ENCODE results near the gene APOL1.

The APOL1 gene

GRCh38 chr22:36295247-36295646, 42.3 kb downstream of the APOL1 start:
- H3K4me3 ChIP-seq (ENCODE audit: control insufficient read depth, low read depth, low read length) = no peak overlapping the region
- TF ChIP-seq, protein P1, sequence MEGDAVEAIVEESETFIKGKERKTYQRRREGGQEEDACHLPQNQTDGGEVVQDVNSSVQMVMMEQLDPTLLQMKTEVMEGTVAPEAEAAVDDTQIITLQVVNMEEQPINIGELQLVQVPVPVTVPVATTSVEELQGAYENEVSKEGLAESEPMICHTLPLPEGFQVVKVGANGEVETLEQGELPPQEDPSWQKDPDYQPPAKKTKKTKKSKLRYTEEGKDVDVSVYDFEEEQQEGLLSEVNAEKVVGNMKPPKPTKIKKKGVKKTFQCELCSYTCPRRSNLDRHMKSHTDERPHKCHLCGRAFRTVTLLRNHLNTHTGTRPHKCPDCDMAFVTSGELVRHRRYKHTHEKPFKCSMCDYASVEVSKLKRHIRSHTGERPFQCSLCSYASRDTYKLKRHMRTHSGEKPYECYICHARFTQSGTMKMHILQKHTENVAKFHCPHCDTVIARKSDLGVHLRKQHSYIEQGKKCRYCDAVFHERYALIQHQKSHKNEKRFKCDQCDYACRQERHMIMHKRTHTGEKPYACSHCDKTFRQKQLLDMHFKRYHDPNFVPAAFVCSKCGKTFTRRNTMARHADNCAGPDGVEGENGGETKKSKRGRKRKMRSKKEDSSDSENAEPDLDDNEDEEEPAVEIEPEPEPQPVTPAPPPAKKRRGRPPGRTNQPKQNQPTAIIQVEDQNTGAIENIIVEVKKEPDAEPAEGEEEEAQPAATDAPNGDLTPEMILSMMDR (conservative IDR thresholded peaks at IDR 0.05; ENCODE audit: control insufficient read depth, insufficient read depth, low read depth, low read length) = no peak
- no peak for DNase-seq (ENCODE audit: low read depth)

DNA sequence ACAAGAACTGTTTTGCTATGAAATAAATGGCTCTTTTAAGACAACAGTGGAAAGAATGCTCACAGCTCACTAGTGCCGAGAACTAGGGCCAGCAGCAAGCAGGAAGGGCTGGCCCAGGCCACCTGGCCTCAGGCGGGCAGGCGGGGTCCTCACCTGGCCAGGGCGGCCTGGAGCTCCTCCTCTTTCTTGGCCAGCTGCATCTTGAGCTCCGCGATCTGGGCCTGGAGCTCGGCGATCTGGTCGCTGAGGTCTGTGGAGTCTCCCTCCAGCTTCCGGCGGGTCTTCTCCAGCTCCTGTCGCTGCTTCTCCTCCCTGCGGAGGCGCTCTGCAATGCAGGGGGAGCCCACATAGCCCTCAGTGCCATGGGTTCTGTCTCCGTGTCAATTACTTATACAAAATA, 43.8 kb downstream of the APOL1 start:
- TF ChIP-seq, protein P1 (conservative IDR thresholded peaks at IDR 0.05; ENCODE audit: control insufficient read depth, insufficient read depth, low read depth, low read length) = no peak
- no peak for DNase-seq (ENCODE audit: low read depth)
- H3K4me3 ChIP-seq (ENCODE audit: control insufficient read depth, low read depth, low read length) = no peak overlapping the region

DNA sequence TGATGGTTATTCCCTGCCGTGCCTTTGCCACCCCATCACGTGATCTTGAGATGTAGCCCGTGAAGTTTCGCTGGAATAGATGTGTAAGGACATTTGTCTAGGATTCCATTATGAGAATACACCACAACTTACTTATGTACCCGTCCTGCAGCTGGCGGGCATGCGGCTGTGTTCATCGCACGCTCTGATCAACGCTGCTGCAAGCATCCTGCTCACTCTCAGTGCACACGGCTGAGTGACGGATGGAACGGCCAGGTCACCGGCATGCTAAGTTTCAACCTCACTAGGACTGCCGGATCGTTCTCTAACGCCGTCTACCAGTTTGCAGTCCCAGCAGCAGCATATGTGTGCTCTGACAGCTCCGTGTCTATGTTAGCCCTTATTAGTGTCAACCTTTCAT, 44.6 kb downstream of the APOL1 start:
- TF ChIP-seq, protein P1 (conservative IDR thresholded peaks at IDR 0.05; ENCODE audit: control insufficient read depth, insufficient read depth, low read depth, low read length) = no peak
- H3K4me3 ChIP-seq (ENCODE audit: control insufficient read depth, low read depth, low read length) = no peak overlapping the region

DNA sequence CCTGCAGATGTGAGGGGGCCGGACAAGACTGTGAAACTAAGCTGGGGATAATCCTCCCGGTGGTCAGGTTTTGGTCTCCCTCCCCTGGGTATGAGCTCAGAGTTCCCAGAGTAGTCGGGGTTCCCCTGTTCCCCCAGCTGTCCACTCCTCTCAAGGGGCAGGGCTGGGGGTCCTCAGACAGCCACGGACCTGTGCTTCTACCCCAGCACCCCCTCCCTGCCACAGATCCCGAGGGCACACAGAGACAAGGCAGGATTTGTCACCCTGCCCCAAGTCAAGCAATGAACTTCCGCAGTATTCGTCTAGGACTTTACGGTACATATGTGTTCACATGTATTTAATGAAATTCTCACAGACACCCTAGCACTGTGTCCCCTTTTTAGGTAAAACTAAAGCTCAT, 45.2 kb downstream of the APOL1 start:
- DNase-seq (ENCODE audit: low read depth) = no peak
- TF ChIP-seq, protein P1 (conservative IDR thresholded peaks at IDR 0.05; ENCODE audit: control insufficient read depth, insufficient read depth, low read depth, low read length) = no peak
- H3K4me3 ChIP-seq (ENCODE audit: control insufficient read depth, low read depth, low read length) = no peak overlapping the region

More for the DNA sequence above, 44.6 kb downstream of the APOL1 start:
- no peak for DNase-seq (ENCODE audit: low read depth)

- TF ChIP-seq, protein P1 (conservative IDR thresholded peaks at IDR 0.05; ENCODE audit: control insufficient read depth, insufficient read depth, low read depth, low read length) = no peak
- no peak overlapping the region for H3K4me3 ChIP-seq (ENCODE audit: control insufficient read depth, low read depth, low read length)
- DNase-seq (ENCODE audit: low read depth) = no peak
Measured at GRCh38 chr22:36298601-36299000, 45.7 kb downstream of the APOL1 start.

DNA sequence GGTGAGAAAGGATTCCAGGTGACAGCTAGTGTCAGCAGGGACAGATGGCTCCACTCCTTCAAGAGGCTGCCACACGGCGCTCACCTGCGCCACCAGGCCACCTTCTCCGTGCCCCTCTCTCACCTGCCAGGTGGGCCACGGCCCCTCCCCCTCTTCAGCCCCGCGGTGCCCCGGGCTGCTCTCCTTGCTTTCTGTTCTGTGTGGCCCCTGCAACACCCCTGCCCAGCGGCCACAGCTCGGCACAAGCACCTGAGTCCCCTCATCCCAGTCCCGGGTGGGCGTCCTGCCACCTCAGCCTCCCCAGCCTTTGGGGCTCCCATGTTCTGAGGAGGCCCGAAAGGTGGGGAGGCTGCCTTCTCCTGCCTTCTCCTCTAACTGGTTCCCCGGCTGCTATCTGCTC, 46.4 kb downstream of the APOL1 start:
- TF ChIP-seq, protein P1 (conservative IDR thresholded peaks at IDR 0.05; ENCODE audit: control insufficient read depth, insufficient read depth, low read depth, low read length) = no peak
- H3K4me3 ChIP-seq (ENCODE audit: control insufficient read depth, low read depth, low read length) = no peak overlapping the region
- no peak for DNase-seq (ENCODE audit: low read depth)

- TF ChIP-seq, protein P1 (conservative IDR thresholded peaks at IDR 0.05; ENCODE audit: control insufficient read depth, insufficient read depth, low read depth, low read length) = no peak
- no peak for DNase-seq (ENCODE audit: low read depth)
- H3K4me3 ChIP-seq (ENCODE audit: control insufficient read depth, low read depth, low read length) = no peak overlapping the region
Measured at GRCh38 chr22:36299911-36300310, 47.0 kb downstream of the APOL1 start.
